ENCODE data around the gene SFTPB.

GRCh38 chr2:85707304-85707703, 39.3 kb upstream of the SFTPB start:
- TF ChIP-seq CTCF (conservative IDR thresholded peaks at IDR 0.05) (peak; percentile 86), EZH2 (IDR thresholded peaks at IDR 0.05; ENCODE audit: low read depth) (no peak)

Measured in PC-9 (cell line).